IgD-negative memory B cell (primary cell): ENCODE measurements around the gene YEATS2. TPM values are rescaled to one million over a fixed set of nuclear protein-coding genes. Genes with fewer than 3 reads are reported as not detected.

Experiments used
- H3K27ac Mint-ChIP-seq, 3 donors: one replicate each; pipeline ENCODE4 v1.8.0; 2020 to 2022; ENCODE audit warnings: mild to moderate bottlenecking in 3 of 3, mixed read lengths in 3 of 3, moderate library complexity in 1 of 3
- H3K27me3 Mint-ChIP-seq: one replicate; pipeline ENCODE4 v1.8.0; 2021; ENCODE audit warnings: mixed read lengths
- H3K36me3 Mint-ChIP-seq: one replicate; pipeline ENCODE4 v1.8.0; 2020; ENCODE audit warnings: mild to moderate bottlenecking, mixed read lengths
- H3K4me1 Mint-ChIP-seq, 3 donors: one replicate each; pipeline ENCODE4 v1.8.0; 2020 to 2022; ENCODE audit warnings: mixed read lengths in 3 of 3, mild to moderate bottlenecking in 1 of 3
- H3K4me3 Mint-ChIP-seq, 4 donors: one replicate each; pipeline ENCODE4 v1.8.0; 2020 to 2022; ENCODE audit warnings: mild to moderate bottlenecking in 4 of 4, mixed read lengths in 4 of 4, moderate library complexity in 3 of 4
- H3K9me3 Mint-ChIP-seq, 3 donors: one replicate each; pipeline ENCODE4 v1.8.0; 2020 to 2021; ENCODE audit warnings: mixed read lengths in 3 of 3, mild to moderate bottlenecking in 1 of 3
- polyA plus RNA-seq: library from polyadenylated mRNA; unstranded; fragments of 300-500 nt; fragmentation: Illumina TruSeq; gene quantifications from one replicate; pipeline ENCODE4 v1.2.3, GENCODE V29; 2021

Gene YEATS2
- polyA plus RNA-seq, 1 donor from 2014 or later: 7.2 TPM

- Mint-ChIP-seq H3K4me3 (no peak overlapping the region), H3K4me1 (no peaks in the 10 kb centered on the region), H3K27ac (peak overlapping the region in 1 of 3 donors; percentile 11), H3K9me3 (no peaks in the 10 kb centered on the region), H3K27me3 (no peaks in the 10 kb centered on the region), H3K36me3 (peaks cover 11% of the 10 kb centered on the region)
These were observed 140.3 kb downstream of the YEATS2 start for GRCh38 chr3:183837894-183838293.

DNA sequence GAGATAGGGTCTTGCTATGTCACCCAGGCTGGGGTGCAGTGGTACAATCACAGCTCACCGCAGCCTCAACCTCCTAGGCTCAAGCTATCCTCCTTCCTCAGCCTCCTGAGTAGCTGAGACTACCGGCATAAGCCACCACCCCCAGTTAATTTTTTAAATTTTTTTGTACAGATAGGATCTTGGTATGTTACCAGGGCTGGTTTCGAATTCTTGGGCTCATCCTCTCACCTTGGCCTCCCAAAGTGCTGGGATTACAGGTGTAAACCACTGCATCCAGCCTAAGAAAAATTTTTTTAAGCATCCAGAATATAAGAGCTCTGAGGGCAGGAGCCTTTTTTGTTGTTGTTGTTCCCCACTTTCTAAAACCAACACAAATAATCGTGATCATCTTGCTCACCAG lies 142.2 kb downstream of the YEATS2 start:
- H3K4me3 Mint-ChIP-seq: no peak overlapping the region
- H3K27ac Mint-ChIP-seq: no peak overlapping the region
- H3K27me3 Mint-ChIP-seq: no peaks in the 10 kb centered on the region
- no peaks in the 10 kb centered on the region for H3K4me1 Mint-ChIP-seq
- peaks cover 6% of the 10 kb centered on the region for H3K36me3 Mint-ChIP-seq
- H3K9me3 Mint-ChIP-seq: no peaks in the 10 kb centered on the region

DNA sequence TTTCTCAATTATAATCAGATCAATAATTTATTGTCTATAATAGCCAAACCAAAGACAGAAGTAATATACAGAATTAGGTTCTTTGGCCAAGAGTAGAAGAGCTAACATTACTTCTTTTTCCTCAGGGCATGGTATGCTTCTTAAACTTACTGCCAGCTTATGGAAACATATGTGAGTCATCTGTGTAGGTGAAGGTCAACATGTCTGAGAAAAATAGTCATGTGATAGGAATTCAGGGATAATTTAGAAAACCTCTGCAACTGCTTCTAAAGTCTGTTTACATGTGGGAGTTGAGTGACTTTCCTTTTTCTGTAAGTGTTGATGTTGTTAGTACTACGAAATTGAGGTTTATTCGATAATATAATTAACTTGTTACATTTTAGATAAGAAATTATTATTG lies 147.0 kb downstream of the YEATS2 start:
- Mint-ChIP-seq H3K9me3 (no peaks in the 10 kb centered on the region), H3K4me3 (no peak overlapping the region), H3K27ac (no peak overlapping the region), H3K36me3 (peaks cover 7% of the 10 kb centered on the region), H3K4me1 (no peaks in the 10 kb centered on the region), H3K27me3 (no peaks in the 10 kb centered on the region)

DNA sequence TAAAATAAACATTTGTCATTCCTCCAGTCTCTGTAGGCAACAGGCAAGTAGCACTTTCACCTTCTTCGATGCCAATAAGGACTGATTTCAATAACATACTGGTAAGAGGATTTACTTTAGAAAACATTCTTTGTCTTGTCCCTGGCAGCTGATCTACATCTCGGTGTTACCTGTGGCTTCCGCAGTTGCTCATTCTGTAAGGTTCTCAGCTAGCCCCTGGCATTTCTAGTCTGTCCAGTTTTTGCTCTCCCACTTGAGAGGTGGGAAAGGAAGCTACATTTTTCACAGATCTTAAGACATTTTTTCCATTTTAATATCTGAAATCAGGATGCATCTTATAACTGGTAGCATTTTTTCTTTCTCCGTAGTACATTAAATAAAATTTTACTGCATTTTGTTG lies 147.5 kb downstream of the YEATS2 start:
- H3K4me1 Mint-ChIP-seq: no peaks in the 10 kb centered on the region
- peaks cover 5% of the 10 kb centered on the region for H3K36me3 Mint-ChIP-seq
- H3K4me3 Mint-ChIP-seq: no peak overlapping the region
- no peak overlapping the region for H3K27ac Mint-ChIP-seq
- no peaks in the 10 kb centered on the region for H3K27me3 Mint-ChIP-seq
- H3K9me3 Mint-ChIP-seq: no peaks in the 10 kb centered on the region

- Mint-ChIP-seq H3K4me1 (no peaks in the 10 kb centered on the region), H3K27ac (no peak overlapping the region), H3K36me3 (peaks cover 3% of the 10 kb centered on the region), H3K4me3 (no peak overlapping the region), H3K27me3 (no peaks in the 10 kb centered on the region), H3K9me3 (no peaks in the 10 kb centered on the region)
These were observed 148.2 kb downstream of the YEATS2 start for GRCh38 chr3:183845608-183846288.

GRCh38 chr3:183854318-183855035 lies 156.9 kb downstream of the YEATS2 start:
- no peak overlapping the region for H3K27ac Mint-ChIP-seq
- H3K36me3 Mint-ChIP-seq: peaks cover 19% of the 10 kb centered on the region
- H3K9me3 Mint-ChIP-seq: no peaks in the 10 kb centered on the region

DNA sequence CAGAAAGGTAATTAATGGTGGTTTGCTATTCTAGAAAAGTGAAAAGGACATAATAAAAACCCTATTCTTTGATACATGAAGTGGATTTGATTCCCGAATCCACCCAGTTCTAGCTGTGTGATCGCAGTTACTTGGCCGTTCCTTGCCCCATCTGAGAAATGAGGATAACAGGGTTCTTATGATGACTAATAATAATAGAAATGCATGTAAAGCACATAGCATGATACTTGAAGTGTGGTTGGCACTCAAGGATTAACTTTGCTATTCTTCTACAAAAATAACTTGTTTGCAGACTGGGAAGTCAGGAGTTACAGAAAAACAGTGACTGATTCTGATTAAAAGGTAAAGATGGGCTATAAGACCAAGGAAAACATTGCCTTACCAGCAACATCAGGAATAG lies 160.3 kb downstream of the YEATS2 start:
- H3K36me3 Mint-ChIP-seq: peaks cover 15% of the 10 kb centered on the region
- H3K4me1 Mint-ChIP-seq: peaks cover 0 to 4% (median 0%) of the 10 kb centered on the region in 3 donors
- H3K9me3 Mint-ChIP-seq: no peaks in the 10 kb centered on the region
- H3K27me3 Mint-ChIP-seq: no peaks in the 10 kb centered on the region
- H3K27ac Mint-ChIP-seq: peak overlapping the region in 1 of 3 donors; percentile 54
- H3K4me3 Mint-ChIP-seq: no peak overlapping the region

More at GRCh38 chr3:183854318-183855035, 156.9 kb downstream of the YEATS2 start:
- Mint-ChIP-seq H3K27me3 (no peaks in the 10 kb centered on the region), H3K4me1 (peaks cover 0 to 2% (median 0%) of the 10 kb centered on the region in 3 donors), H3K4me3 (no peak overlapping the region)

Other genes starting within 250 kb of the YEATS2 start
- 31.3 TPM for gene KLHL6, start 142.1 kb upstream of the YEATS2 start, polyA plus RNA-seq
- 41.3 TPM for gene KLHL24, start 62.2 kb upstream of the YEATS2 start, polyA plus RNA-seq
- gene MAP6D1, start 127.8 kb downstream of the YEATS2 start, polyA plus RNA-seq: not detected
- gene PARL, start 187.1 kb downstream of the YEATS2 start, polyA plus RNA-seq: 95.3 TPM